SH-SY5Y (cell line): Measurements from ENCODE around the gene ZNF808.

Experiments
- GATA2 ChIP-seq: IDR thresholded peaks from 2 replicates; pipeline ENCODE4 v1.6.1; 2011; ENCODE audit warnings: mild to moderate bottlenecking, low read depth, low read length
- GATA3 ChIP-seq: IDR thresholded peaks from 2 replicates; pipeline ENCODE4 v1.6.1; 2011; ENCODE audit warnings: low read depth, mild to moderate bottlenecking, low read length, moderate library complexity

DNA sequence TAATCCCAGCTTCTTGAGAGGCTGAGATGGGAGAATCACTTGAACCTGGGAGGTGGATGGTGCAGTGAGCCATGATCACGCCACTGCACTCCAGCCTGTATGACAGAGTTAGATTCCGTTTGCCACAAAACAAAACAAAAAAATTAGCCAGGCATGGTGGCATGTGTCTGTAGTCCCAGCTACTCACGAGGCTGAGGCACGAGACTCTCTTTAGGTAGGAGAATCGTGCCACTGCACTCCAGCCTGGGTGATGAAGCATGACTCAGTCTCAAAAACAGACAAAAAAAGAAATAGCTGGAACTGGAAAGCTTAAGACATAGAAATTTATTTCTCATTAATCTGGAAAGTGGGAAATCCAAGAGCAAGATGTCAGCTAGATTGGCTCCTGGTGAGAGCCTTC is 20.2 kb upstream of the ZNF808 start:
- TF ChIP-seq GATA2 (no peak), GATA3 (no peak)
